GM21529 (cell line): ENCODE results near the gene VILL.

Experiments used
- ATAC-seq: cut with Tn5 transposase; IDR thresholded peaks from one replicate; pipeline ENCODE4 v1.9.1; 2021; ENCODE audit not compliant: unreplicated experiment

VILL gene

GRCh38 chr3:38016410-38016809 lies 25.8 kb downstream of the VILL start:
- ATAC-seq = no peak

GRCh38 chr3:38016847-38017444 lies 26.4 kb downstream of the VILL start:
- ATAC-seq = no peak

- no peak for ATAC-seq
These were observed 27.1 kb downstream of the VILL start for GRCh38 chr3:38017445-38018295.

GRCh38 chr3:38018296-38019266 lies 28.0 kb downstream of the VILL start:
- ATAC-seq = no peak

- ATAC-seq = no peak
These were observed 29.2 kb downstream of the VILL start for GRCh38 chr3:38019658-38020341.

GRCh38 chr3:38020342-38020726 lies 29.7 kb downstream of the VILL start:
- no peak for ATAC-seq

GRCh38 chr3:38021196-38021595 lies 30.6 kb downstream of the VILL start:
- ATAC-seq = no peak

- no peak for ATAC-seq
These were observed 31.7 kb downstream of the VILL start for GRCh38 chr3:38022301-38022700.

- ATAC-seq = no peak
These were observed 32.5 kb downstream of the VILL start for GRCh38 chr3:38022896-38023709.

- no peak for ATAC-seq
These were observed 36.3 kb downstream of the VILL start for GRCh38 chr3:38026856-38027255.

- ATAC-seq = no peak
These were observed 37.2 kb downstream of the VILL start for GRCh38 chr3:38027466-38028465.

GRCh38 chr3:38028621-38029361 lies 38.2 kb downstream of the VILL start:
- no peak for ATAC-seq

GRCh38 chr3:38029400-38030125 lies 39.0 kb downstream of the VILL start, which contains the start of gene PLCD1:
Gene PLCD1, minus strand, starts transcription at chr3:38029642. Its CDS starts 103 bp downstream, at chr3:38029539.
- ATAC-seq = no peak

- no peak for ATAC-seq
These were observed 39.8 kb downstream of the VILL start for GRCh38 chr3:38030126-38031021.

- ATAC-seq = no peak
These were observed 40.7 kb downstream of the VILL start for GRCh38 chr3:38031022-38031994.
